Adrenal gland (tissue), 5 donors: Measurements from ENCODE around the gene NEO1.

Experiments used
- CTCF ChIP-seq, 6 experiments: fragments of 450-650 bp in 4 of 6; fragments of 200-600 bp in 2 of 6; sonication (generic) in 1 of 6; IDR thresholded peaks; 1 replicate in 5 of 6; 2 replicates in 1 of 6; pipeline versions ENCODE4 v1.5.1 to v1.8.0; 2016 to 2021; ENCODE audit warnings: antibody characterized with exemption in 6 of 6, mild to moderate bottlenecking in 2 of 6, moderate library complexity in 1 of 6
- POLR2A ChIP-seq, 2 donors: fragments of 450-650 bp; IDR thresholded peaks; one replicate each; pipeline ENCODE4 v1.6.1; 2017; ENCODE audit warnings: antibody characterized with exemption in 2 of 2, mild to moderate bottlenecking in 2 of 2, moderate library complexity in 1 of 2
- donor health status: DM: no; HTN: no; CAD: no.

GRCh38 chr15:73336756-73337155 lies 284.5 kb downstream of the NEO1 start:
- TF ChIP-seq POLR2A (IDR thresholded peaks at IDR 0.05) (no peak), CTCF (IDR thresholded peaks at IDR 0.05) (no peak)
